ENCODE measurements around the gene MKKS. TPM values are rescaled to one million over a fixed set of nuclear protein-coding genes. Genes with fewer than 3 reads are reported as not detected.
"Not testable (repeated sequence)": the region's sequence is repeated elsewhere in the genome, so short reads cannot be mapped to it uniquely, and the experiment has no call there.

Gene MKKS
- total and polyA plus RNA-seq, 10 of the 15 experiments (the other 5 are each of a cell fraction or from before 2014, with no cell fraction given) = 4.3 to 17.9 (median 7.7) TPM

GRCh38 chr20:10398834-10399369 is 35.1 kb downstream of the MKKS start (continued):
- TF ChIP-seq BCLAF1 (IDR thresholded peaks at IDR 0.05) = no peak
- TF ChIP-seq IRF4 (IDR thresholded peaks at IDR 0.05; ENCODE audit: low read depth, low read length) = no peak
- TF ChIP-seq IKZF1 (conservative IDR thresholded peaks at IDR 0.05) = no peak
- no peak for TF ChIP-seq IKZF2 (IDR thresholded peaks at IDR 0.05)
- TF ChIP-seq JUNB (IDR thresholded peaks at IDR 0.05) = no peak

GRCh38 chr20:10394752-10395151 is 39.3 kb downstream of the MKKS start:
- H3K9ac ChIP-seq (ENCODE audit: control insufficient read depth, insufficient read depth, low read length); DNase-seq (ENCODE audit: low read depth, low spot score); RAD21 ChIA-PET (ENCODE audit: unreplicated experiment); in situ Hi-C loops (cut with MboI); H3K36me3 ChIP-seq (ENCODE audit: control insufficient read depth in 2 of 2, insufficient read depth in 2 of 2, low read length in 1 of 2); H3K9me3 ChIP-seq (replicated peaks; ENCODE audit: control insufficient read depth, insufficient read depth, low read length); H4K20me1 ChIP-seq (ENCODE audit: control insufficient read depth, insufficient read depth); CTCF ChIA-PET; ATAC-seq; BruUV-seq (replicated peaks); H3K27ac ChIP-seq (ENCODE audit: control insufficient read depth, insufficient read depth); intact Hi-C loops (cut with micrococcal nuclease; ENCODE audit: unreplicated experiment); H3K4me3 ChIP-seq; POLR2A ChIA-PET; SMC1A ChIA-PET (ENCODE audit: uncharacterized antibody, unreplicated experiment); FAIRE-seq; H3K4me1 ChIP-seq (ENCODE audit: control insufficient read depth, insufficient read depth, low read length); H3K79me2 ChIP-seq (ENCODE audit: control insufficient read depth, insufficient read depth, low read length); H2AFZ ChIP-seq (ENCODE audit: control insufficient read depth, low read depth, low read length); H3K4me2 ChIP-seq (ENCODE audit: control insufficient read depth, insufficient read depth); H3K27me3 ChIP-seq (replicated peaks in 1 of 2; ENCODE audit: control insufficient read depth in 2 of 2, insufficient read depth in 2 of 2, low read length in 1 of 2): not testable (repeated sequence)
- WGBS (ENCODE audit: insufficient coverage, insufficient replicate concordance, low lambda C conversion rate, missing lambda C conversion rate) = 92% methylated on average over 7 of the region's 32 CpGs

Data from GM12878 (cell line).